SK-N-MC (cell line): ENCODE results near the gene BLOC1S5.

Experiments
- EZH2 ChIP-seq: fragments of 200-600 bp; sonication (generic); IDR thresholded peaks from one replicate; pipeline ENCODE4 v1.6.1; 2017; ENCODE audit warnings: antibody characterized with exemption
- FOXP2 ChIP-seq: optimal IDR thresholded peaks from 2 replicates; pipeline ENCODE3; 2011; ENCODE audit warnings: mild to moderate bottlenecking, moderate library complexity; ENCODE audit not compliant: insufficient read depth; ENCODE audit errors: extremely low read length, control extremely low read depth
- POLR2AphosphoS5 ChIP-seq: IDR thresholded peaks from 2 replicates; pipeline ENCODE4 v1.6.1; 2012; ENCODE audit warnings: mild to moderate bottlenecking, low read depth, low read length, borderline replicate concordance

GRCh38 chr6:7999201-7999600 is 65.0 kb downstream of the BLOC1S5 start:
- TF ChIP-seq POLR2AphosphoS5 (no peak), EZH2 (no peak), FOXP2 (no peak)
